Measurements from ENCODE around the gene FCRL6. TPM values are rescaled to one million over a fixed set of nuclear protein-coding genes. Genes with fewer than 3 reads are reported as not detected.

FCRL6 gene
- total RNA-seq, 4 donors from 2014 or later, result 0.62 to 1.9 (median 0.94) TPM; not detected in 1

DNA sequence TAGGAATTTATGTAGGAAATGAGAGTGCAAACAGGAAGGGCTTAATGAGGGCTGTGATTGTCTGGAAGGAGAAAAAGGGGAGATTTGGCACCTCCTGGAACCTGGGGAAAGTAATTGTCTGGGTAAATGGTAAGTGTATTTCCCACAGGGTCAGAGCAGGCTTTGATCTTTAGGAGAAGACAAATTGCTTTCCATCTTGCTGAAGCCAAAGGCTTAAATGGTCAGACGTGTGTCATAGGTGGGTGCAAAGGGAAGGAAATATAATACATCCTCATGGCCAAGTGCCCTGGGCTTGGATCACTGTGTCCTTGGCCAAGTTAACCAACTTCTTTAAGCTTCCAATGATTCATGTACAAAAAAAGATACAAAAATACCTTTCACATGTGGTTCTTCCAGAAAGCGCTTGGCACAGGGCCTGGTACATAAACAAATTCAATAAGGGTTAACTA, 22.7 kb upstream of the FCRL6 start:
- peak overlapping the region in 1 of 2 donors; percentile 5 for H3K4me3 ChIP-seq
- peak overlapping the region in 3 of 4 donors; percentile 12 to 86 (median 40) for H3K27ac ChIP-seq
- no peak for ATAC-seq
- H3K27me3 ChIP-seq, result no peaks in the 10 kb centered on the region
- no peaks in the 10 kb centered on the region for H3K36me3 ChIP-seq
- H3K9me3 ChIP-seq, result no peaks in the 10 kb centered on the region
- WGBS, 2 donors (ENCODE audit: low coverage in 1 of 2), result 30 to 40% methylated on average over 2 of the region's 2 CpGs
- peaks cover 0 to 30% (median 3%) of the 10 kb centered on the region in 3 donors for H3K4me1 ChIP-seq
- peak; percentile 72 for TF ChIP-seq POLR2AphosphoS5 (IDR thresholded peaks at IDR 0.05)
- TF ChIP-seq, protein P1, sequence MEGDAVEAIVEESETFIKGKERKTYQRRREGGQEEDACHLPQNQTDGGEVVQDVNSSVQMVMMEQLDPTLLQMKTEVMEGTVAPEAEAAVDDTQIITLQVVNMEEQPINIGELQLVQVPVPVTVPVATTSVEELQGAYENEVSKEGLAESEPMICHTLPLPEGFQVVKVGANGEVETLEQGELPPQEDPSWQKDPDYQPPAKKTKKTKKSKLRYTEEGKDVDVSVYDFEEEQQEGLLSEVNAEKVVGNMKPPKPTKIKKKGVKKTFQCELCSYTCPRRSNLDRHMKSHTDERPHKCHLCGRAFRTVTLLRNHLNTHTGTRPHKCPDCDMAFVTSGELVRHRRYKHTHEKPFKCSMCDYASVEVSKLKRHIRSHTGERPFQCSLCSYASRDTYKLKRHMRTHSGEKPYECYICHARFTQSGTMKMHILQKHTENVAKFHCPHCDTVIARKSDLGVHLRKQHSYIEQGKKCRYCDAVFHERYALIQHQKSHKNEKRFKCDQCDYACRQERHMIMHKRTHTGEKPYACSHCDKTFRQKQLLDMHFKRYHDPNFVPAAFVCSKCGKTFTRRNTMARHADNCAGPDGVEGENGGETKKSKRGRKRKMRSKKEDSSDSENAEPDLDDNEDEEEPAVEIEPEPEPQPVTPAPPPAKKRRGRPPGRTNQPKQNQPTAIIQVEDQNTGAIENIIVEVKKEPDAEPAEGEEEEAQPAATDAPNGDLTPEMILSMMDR (IDR thresholded peaks at IDR 0.05), result no peak

DNA sequence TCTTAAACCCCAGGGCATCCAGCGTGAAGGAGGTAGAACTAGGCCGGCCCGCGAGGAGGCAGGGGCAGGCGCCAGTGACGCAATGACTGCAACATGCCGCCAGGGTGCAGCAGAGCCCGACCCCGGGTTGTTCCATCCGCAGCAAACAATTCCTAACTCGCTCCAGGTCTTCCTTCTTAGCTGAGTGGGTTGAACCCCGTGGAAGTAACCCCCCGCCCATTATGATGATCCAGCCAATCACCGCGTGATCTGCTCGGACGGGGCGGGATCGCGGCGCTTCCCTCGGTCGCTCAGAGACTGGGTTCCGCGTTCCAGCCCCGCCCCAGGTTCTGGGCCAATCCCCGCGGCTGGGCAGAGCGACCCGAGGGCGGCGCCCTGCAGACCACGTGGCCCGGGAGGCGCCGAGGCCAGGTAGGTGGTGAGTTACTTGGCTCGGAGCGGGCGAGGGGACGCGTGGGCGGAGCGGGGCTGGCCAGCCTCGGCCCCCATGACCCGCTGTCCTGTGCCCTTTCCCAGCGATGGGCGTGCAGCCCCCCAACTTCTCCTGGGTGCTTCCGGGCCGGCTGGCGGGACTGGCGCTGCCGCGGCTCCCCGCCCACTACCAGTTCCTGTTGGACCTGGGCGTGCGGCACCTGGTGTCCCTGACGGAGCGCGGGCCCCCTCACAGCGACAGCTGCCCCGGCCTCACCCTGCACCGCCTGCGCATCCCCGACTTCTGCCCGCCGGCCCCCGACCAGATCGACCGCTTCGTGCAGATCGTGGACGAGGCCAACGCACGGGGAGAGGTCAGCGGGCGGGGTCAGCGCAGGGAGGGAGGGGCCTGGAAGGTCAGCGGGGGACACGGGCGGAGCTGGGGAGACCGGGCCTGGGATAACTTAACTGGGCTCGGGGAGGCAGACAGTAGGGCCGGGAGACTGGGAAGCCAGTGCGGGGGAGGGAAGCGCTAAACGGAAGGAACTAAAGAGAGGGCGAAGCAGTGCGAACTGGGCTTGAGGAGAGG, 21.3 kb upstream of the FCRL6 start, which contains the start of gene DUSP23:
Gene DUSP23, plus strand, starts transcription at position 380 of the 1,000 bp plus-strand sequence. Its CDS starts 139 bp downstream, at position 519.
- H3K36me3 ChIP-seq, result no peaks in the 10 kb centered on the region
- 2 to 25% methylated on average over 6 to 15 of the region's 88 CpGs for WGBS, 2 donors (ENCODE audit: low coverage in 1 of 2)
- no peaks in the 10 kb centered on the region for H3K9me3 ChIP-seq
- peaks cover 0 to 30% (median 3%) of the 10 kb centered on the region in 3 donors for H3K4me1 ChIP-seq
- ATAC-seq, result peak; percentile 99
- peak within 1 kb of the TSS; percentile 43 to 91 (median 86) for H3K27ac ChIP-seq
- H3K27me3 ChIP-seq, result no peaks in the 10 kb centered on the region
- TF ChIP-seq POLR2AphosphoS5 (IDR thresholded peaks at IDR 0.05), result peak; percentile 68
- TF ChIP-seq EP300 (IDR thresholded peaks at IDR 0.05), result no peak
- TF ChIP-seq POLR2A (IDR thresholded peaks at IDR 0.05), result peak; percentile 69 to 77
- TF ChIP-seq, protein P1 (IDR thresholded peaks at IDR 0.05), result peak; percentile 80 to 97 (median 95)
- peak within 1 kb of the TSS; percentile 58 to 78 for H3K4me3 ChIP-seq

DNA sequence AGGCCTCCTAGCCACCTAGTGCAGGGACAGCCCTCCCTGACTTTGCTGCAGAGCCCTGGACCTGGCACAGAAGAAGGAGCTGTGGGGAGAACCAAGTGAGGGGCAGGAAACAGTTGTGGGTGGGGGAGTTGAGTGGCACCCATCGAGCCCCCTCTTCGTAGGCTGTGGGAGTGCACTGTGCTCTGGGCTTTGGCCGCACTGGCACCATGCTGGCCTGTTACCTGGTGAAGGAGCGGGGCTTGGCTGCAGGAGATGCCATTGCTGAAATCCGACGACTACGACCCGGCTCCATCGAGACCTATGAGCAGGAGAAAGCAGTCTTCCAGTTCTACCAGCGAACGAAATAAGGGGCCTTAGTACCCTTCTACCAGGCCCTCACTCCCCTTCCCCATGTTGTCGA, 20.2 kb upstream of the FCRL6 start:
- Histone ChIP-seq H3K9me3 (no peaks in the 10 kb centered on the region), H3K4me3 (peak overlapping the region in 1 of 2 donors; percentile 78), H3K27me3 (no peaks in the 10 kb centered on the region), H3K4me1 (peaks cover 0 to 30% (median 3%) of the 10 kb centered on the region in 3 donors), H3K36me3 (no peaks in the 10 kb centered on the region), H3K27ac (peak overlapping the region in 3 of 4 donors; percentile 86 to 91 (median 87))
- no peak for ATAC-seq
- no peak for TF ChIP-seq POLR2AphosphoS5 (IDR thresholded peaks at IDR 0.05)
- TF ChIP-seq, protein P1 (IDR thresholded peaks at IDR 0.05), result no peak
- no peak for TF ChIP-seq POLR2A (IDR thresholded peaks at IDR 0.05)
- 33 to 98% methylated on average over 1 to 9 of the region's 12 CpGs for WGBS, 2 donors (ENCODE audit: low coverage in 1 of 2)

DNA sequence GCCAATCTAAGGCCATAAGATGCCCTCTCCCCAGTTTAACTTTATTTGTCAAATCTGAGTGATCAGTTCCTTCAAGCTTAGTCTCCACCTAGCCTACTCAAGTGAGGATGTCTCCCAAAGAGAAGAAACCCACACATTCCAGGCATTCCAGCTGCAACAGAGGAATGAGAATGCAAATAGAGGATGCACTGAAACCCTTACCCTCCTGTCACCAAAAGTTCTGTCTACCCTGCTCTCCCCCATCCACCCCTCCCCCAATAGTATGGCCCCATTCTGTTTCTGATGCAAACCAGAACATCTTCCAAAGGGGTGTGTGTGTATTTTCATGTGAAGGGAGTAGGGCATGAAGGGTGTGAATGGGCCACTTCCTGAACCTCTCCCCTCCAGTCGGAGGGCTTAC, 18.4 kb upstream of the FCRL6 start:
- no CpG with 5 or more reads among the region's 1 CpG for WGBS, 2 donors (ENCODE audit: low coverage in 1 of 2)
- no peak overlapping the region for H3K4me3 ChIP-seq
- ATAC-seq, result no peak
- peaks cover 0 to 29% (median 3%) of the 10 kb centered on the region in 3 donors for H3K4me1 ChIP-seq
- H3K9me3 ChIP-seq, result no peaks in the 10 kb centered on the region
- TF ChIP-seq, protein P1 (IDR thresholded peaks at IDR 0.05), result no peak
- TF ChIP-seq POLR2A (IDR thresholded peaks at IDR 0.05) (no peak), EP300 (IDR thresholded peaks at IDR 0.05) (no peak), POLR2AphosphoS5 (IDR thresholded peaks at IDR 0.05) (no peak)
- no peaks in the 10 kb centered on the region for H3K36me3 ChIP-seq
- H3K27me3 ChIP-seq, result no peaks in the 10 kb centered on the region
- H3K27ac ChIP-seq, result no peak overlapping the region
